Fibroblast of mammary gland (primary cell): ENCODE data around the gene TOR4A.

ENCODE experiments used
- DNase-seq: peaks from one replicate; pipeline ENCODE4 v3.0.0-alpha.2; 2010; ENCODE audit warnings: low read depth
- H3K4me3 ChIP-seq: 2 replicates; pipeline ENCODE4 v1.5.1; 2011; ENCODE audit warnings: low read depth, mild to moderate bottlenecking, low read length, moderate library complexity; ENCODE audit not compliant: control insufficient read depth
- TF ChIP-seq, protein P1 (sequence below): conservative IDR thresholded peaks from 2 replicates; pipeline ENCODE4 v1.5.1; 2011; ENCODE audit warnings: low read depth, low read length, inconsistent platforms; ENCODE audit not compliant: control insufficient read depth, insufficient read depth

Gene TOR4A

DNA sequence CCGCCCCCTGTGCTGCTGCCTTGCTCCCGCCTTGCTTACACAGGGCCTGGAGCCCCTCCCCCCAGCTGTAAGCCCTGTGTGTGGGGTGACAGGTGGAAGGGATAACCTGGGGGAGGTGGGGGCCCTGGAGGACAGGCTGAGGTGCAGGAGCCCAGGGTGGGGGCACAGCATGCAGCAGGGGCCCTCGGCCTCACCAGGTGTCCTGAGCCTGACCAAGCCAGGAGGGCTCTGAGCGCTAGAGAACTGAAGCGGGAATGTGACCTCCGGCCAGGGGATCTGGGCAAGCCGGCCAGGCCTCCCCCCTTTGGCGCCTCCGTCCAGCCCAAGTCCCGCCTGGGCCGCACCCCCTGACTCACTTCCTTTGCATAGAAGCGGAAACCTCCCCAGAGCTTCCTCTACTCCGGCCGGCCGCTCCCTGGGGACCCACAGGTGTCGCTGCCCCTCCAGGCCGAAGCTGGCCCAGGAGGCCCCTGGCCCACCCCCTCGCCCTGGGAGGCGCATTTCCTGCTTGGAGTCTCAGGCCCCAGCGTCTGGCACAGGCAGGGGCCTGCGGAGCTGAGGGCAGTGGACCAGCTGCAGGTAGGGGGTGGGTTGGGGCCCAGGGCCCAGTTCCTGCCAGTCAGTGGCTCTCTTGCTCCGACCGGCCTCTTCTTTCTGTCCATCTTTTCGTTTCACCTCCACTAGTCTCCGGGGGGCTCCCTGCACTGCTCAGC, at the start of gene TOR4A:
Gene TOR4A, plus strand, starts transcription at position 398 of the 713 bp plus-strand sequence. CDS start 964 bp downstream, outside the sequence.
- TF ChIP-seq, protein P1, sequence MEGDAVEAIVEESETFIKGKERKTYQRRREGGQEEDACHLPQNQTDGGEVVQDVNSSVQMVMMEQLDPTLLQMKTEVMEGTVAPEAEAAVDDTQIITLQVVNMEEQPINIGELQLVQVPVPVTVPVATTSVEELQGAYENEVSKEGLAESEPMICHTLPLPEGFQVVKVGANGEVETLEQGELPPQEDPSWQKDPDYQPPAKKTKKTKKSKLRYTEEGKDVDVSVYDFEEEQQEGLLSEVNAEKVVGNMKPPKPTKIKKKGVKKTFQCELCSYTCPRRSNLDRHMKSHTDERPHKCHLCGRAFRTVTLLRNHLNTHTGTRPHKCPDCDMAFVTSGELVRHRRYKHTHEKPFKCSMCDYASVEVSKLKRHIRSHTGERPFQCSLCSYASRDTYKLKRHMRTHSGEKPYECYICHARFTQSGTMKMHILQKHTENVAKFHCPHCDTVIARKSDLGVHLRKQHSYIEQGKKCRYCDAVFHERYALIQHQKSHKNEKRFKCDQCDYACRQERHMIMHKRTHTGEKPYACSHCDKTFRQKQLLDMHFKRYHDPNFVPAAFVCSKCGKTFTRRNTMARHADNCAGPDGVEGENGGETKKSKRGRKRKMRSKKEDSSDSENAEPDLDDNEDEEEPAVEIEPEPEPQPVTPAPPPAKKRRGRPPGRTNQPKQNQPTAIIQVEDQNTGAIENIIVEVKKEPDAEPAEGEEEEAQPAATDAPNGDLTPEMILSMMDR, result no peak
- DNase-seq, result peak; percentile 78
- peak within 1 kb of the TSS; percentile 63 for H3K4me3 ChIP-seq

GRCh38 chr9:137227853-137228505, 49.5 kb upstream of the TOR4A start:
- DNase-seq, result no peak
- TF ChIP-seq, protein P1, result no peak
- H3K4me3 ChIP-seq, result no peak overlapping the region

DNA sequence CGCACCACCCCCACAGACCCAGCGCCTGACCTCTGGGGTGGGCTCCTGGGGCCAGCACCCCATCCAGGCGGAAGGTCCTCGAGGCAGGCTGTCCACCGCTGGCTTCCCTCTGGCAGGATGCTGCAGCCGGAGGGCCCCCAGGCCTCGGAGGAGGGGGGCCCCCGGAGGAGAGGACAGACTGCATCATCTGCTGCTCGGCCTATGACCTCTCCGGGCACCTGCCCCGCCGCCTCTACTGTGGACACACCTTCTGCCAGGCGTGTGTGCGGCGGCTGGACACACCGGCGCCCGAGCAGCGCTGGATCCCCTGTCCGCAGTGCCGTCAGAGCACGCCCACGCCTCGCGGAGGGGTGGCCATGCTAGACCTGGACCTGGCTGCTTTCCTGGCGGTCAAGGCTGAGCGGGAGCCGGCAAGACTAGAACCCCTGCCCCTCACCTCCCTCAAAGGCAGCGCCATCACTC, 49.0 kb upstream of the TOR4A start:
- no peak for DNase-seq
- TF ChIP-seq, protein P1, result no peak
- H3K4me3 ChIP-seq, result no peak overlapping the region

DNA sequence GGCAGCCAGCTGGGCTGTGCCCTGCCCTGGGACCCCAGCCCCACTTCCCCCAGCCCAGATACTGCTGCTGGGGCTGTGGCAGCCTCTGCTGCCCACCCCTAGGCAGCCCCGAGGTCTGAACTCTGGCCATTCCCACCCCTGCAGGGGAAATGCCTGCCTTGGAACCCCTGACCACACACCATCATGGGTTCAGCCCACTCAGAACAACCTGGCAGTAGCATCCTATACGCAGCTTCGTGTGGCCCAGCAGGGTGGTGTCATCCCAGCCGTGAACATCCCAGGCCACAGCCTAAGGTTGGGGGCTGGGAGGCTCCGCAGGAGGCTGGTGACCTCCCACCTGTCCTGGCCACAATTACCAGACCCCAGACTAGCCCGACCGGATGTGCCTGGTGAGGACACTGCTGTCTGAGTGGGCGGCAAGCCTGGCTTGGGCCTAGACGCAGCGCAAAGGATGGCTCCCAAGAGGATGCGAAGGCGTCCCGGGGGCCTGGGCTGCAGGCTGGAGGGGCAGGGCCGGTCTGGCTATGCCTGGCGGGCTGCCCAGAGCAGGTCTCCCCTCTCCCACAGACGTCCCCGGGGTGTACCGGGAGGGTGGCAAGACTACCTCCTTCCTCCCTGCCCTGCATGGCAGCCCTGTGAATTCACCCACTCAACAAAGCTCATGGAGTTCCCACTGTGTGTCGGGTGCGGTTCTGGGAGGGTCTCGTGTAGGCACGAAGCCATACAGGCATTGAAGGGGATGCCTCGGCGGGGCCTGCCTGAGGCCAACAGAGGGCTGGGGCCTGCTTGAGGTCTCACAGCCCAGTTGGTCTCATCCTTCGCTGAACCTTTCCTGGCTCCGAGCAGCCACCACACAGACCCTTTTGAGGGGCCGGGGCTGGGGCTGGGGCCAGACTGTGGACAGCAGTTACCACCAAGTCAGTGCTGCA, 48.3 kb upstream of the TOR4A start:
- TF ChIP-seq, protein P1, result no peak
- H3K4me3 ChIP-seq, result no peak overlapping the region
- DNase-seq, result no peak

GRCh38 chr9:137229903-137230704, 47.4 kb upstream of the TOR4A start:
- DNase-seq, result no peak
- H3K4me3 ChIP-seq, result no peak overlapping the region
- TF ChIP-seq, protein P1, result no peak
